ENCODE results near the gene FBXW12. TPM values are rescaled to one million over a fixed set of nuclear protein-coding genes. Genes with fewer than 3 reads are reported as not detected.

Gene FBXW12
- total RNA-seq, 2 experiments from 2014 or later: not detected

GRCh38 chr3:48405971-48406370, 34.0 kb downstream of the FBXW12 start:
- DNase-seq: no peak
- ChIA-PET POLR2A (no interaction called here), CTCF (interaction anchor here (12.4 kb wide), 1 partner anchor 29 kb away, joined by 261 read pairs; no protein-coding TSS in a partner anchor)
- no peaks in the 10 kb centered on the region for H3K36me3 Mint-ChIP-seq (ENCODE audit: low read depth)
- peaks cover under 1% of the 10 kb centered on the region for H3K4me1 Mint-ChIP-seq
- no peak overlapping the region for H3K4me3 Mint-ChIP-seq
- H3K27ac Mint-ChIP-seq: no peak overlapping the region
- H3K27me3 Mint-ChIP-seq: peaks cover under 1% of the 10 kb centered on the region
- no peaks in the 10 kb centered on the region for H3K9me3 Mint-ChIP-seq

- no peak for DNase-seq
- ChIA-PET CTCF (interaction anchor here (1.2 to 12.4 kb wide), 2 partner anchors 28 to 151 kb away, joined by 4 to 261 read pairs; no protein-coding TSS in a partner anchor), POLR2A (interaction anchor here (0.7 to 1.1 kb wide), 2 partner anchors 12 to 129 kb away, joined by 3 read pairs; no protein-coding TSS in a partner anchor)
- no peaks in the 10 kb centered on the region for H3K4me1 Mint-ChIP-seq
- no peaks in the 10 kb centered on the region for H3K27me3 Mint-ChIP-seq
- no peak overlapping the region for H3K4me3 Mint-ChIP-seq
- no peaks in the 10 kb centered on the region for H3K9me3 Mint-ChIP-seq
- no peak overlapping the region for H3K27ac Mint-ChIP-seq
- no peaks in the 10 kb centered on the region for H3K36me3 Mint-ChIP-seq (ENCODE audit: low read depth)
These were observed 34.7 kb downstream of the FBXW12 start for GRCh38 chr3:48406443-48407431.

- H3K27me3 Mint-ChIP-seq: no peaks in the 10 kb centered on the region
- no peaks in the 10 kb centered on the region for H3K4me1 Mint-ChIP-seq
- peak; percentile 14 for DNase-seq
- no peak overlapping the region for H3K4me3 Mint-ChIP-seq
- no peak overlapping the region for H3K27ac Mint-ChIP-seq
- H3K36me3 Mint-ChIP-seq (ENCODE audit: low read depth): no peaks in the 10 kb centered on the region
- CTCF ChIA-PET: interaction anchor here (0.8 to 12.4 kb wide), 5 partner anchors 8 to 159 kb away, joined by 3 to 261 read pairs (median 3); no protein-coding TSS in a partner anchor
- POLR2A ChIA-PET: interaction anchor here (0.7 to 1.3 kb wide), 3 partner anchors 8 to 130 kb away, joined by 3 to 4 read pairs (median 3); no protein-coding TSS in a partner anchor
- no peaks in the 10 kb centered on the region for H3K9me3 Mint-ChIP-seq
These were observed 35.6 kb downstream of the FBXW12 start for GRCh38 chr3:48407542-48408099.

- Mint-ChIP-seq H3K9me3 (no peaks in the 10 kb centered on the region), H3K4me1 (no peaks in the 10 kb centered on the region), H3K36me3 (ENCODE audit: low read depth) (no peaks in the 10 kb centered on the region), H3K4me3 (no peak overlapping the region), H3K27me3 (no peaks in the 10 kb centered on the region), H3K27ac (no peak overlapping the region)
- DNase-seq: no peak
- ChIA-PET POLR2A (interaction anchor here (1.3 kb wide), 1 partner anchor 9 kb away, joined by 4 read pairs; no protein-coding TSS in a partner anchor), CTCF (interaction anchor here (1.2 to 12.4 kb wide), 3 partner anchors 13 to 141 kb away, joined by 3 to 261 read pairs (median 4); no protein-coding TSS in a partner anchor)
These were observed 36.8 kb downstream of the FBXW12 start for GRCh38 chr3:48408823-48409281.

- no peaks in the 10 kb centered on the region for H3K9me3 Mint-ChIP-seq
- H3K36me3 Mint-ChIP-seq (ENCODE audit: low read depth): no peaks in the 10 kb centered on the region
- POLR2A ChIA-PET: no interaction called here
- DNase-seq: no peak
- CTCF ChIA-PET: interaction anchor here (1.2 to 12.4 kb wide), 2 partner anchors 26 to 140 kb away, joined by 4 to 261 read pairs; no protein-coding TSS in a partner anchor
- no peak overlapping the region for H3K4me3 Mint-ChIP-seq
- no peaks in the 10 kb centered on the region for H3K4me1 Mint-ChIP-seq
- H3K27ac Mint-ChIP-seq: no peak overlapping the region
- H3K27me3 Mint-ChIP-seq: no peaks in the 10 kb centered on the region
These were observed 37.5 kb downstream of the FBXW12 start for GRCh38 chr3:48409291-48410201.

GRCh38 chr3:48410205-48411040, 38.4 kb downstream of the FBXW12 start:
- H3K4me3 Mint-ChIP-seq: no peak overlapping the region
- CTCF ChIA-PET: interaction anchor here (3.2 to 12.4 kb wide), 2 partner anchors 10 to 25 kb away, joined by 14 to 261 read pairs; no protein-coding TSS in a partner anchor
- H3K27me3 Mint-ChIP-seq: no peaks in the 10 kb centered on the region
- no peaks in the 10 kb centered on the region for H3K9me3 Mint-ChIP-seq
- H3K4me1 Mint-ChIP-seq: no peaks in the 10 kb centered on the region
- no peak for DNase-seq
- no peaks in the 10 kb centered on the region for H3K36me3 Mint-ChIP-seq (ENCODE audit: low read depth)
- H3K27ac Mint-ChIP-seq: no peak overlapping the region
- POLR2A ChIA-PET: no interaction called here

GRCh38 chr3:48411041-48411588, 39.1 kb downstream of the FBXW12 start:
- Mint-ChIP-seq H3K27ac (no peak overlapping the region), H3K36me3 (ENCODE audit: low read depth) (no peaks in the 10 kb centered on the region), H3K9me3 (no peaks in the 10 kb centered on the region), H3K4me3 (no peak overlapping the region), H3K27me3 (no peaks in the 10 kb centered on the region), H3K4me1 (no peaks in the 10 kb centered on the region)
- ChIA-PET CTCF (interaction anchor here (0.6 to 3.2 kb wide), 2 partner anchors 10 to 598 kb away, joined by 3 to 14 read pairs; no protein-coding TSS in a partner anchor), POLR2A (no interaction called here)
- DNase-seq: no peak

GRCh38 chr3:48411606-48412374, 39.8 kb downstream of the FBXW12 start:
- ChIA-PET POLR2A (no interaction called here), CTCF (interaction anchor here (0.6 to 3.2 kb wide), 3 partner anchors 11 to 599 kb away, joined by 3 to 14 read pairs (median 6); no protein-coding TSS in a partner anchor)
- Mint-ChIP-seq H3K36me3 (ENCODE audit: low read depth) (no peaks in the 10 kb centered on the region), H3K4me1 (no peaks in the 10 kb centered on the region), H3K4me3 (no peak overlapping the region), H3K27me3 (no peaks in the 10 kb centered on the region), H3K9me3 (no peaks in the 10 kb centered on the region), H3K27ac (no peak overlapping the region)
- DNase-seq: no peak

- no peaks in the 10 kb centered on the region for H3K36me3 Mint-ChIP-seq (ENCODE audit: low read depth)
- H3K27me3 Mint-ChIP-seq: no peaks in the 10 kb centered on the region
- H3K4me1 Mint-ChIP-seq: no peaks in the 10 kb centered on the region
- no peaks in the 10 kb centered on the region for H3K9me3 Mint-ChIP-seq
- CTCF ChIA-PET: interaction anchor here (1.5 to 3.2 kb wide), 2 partner anchors 12 to 24 kb away, joined by 6 to 14 read pairs; no protein-coding TSS in a partner anchor
- H3K27ac Mint-ChIP-seq: no peak overlapping the region
- no peak for DNase-seq
- H3K4me3 Mint-ChIP-seq: no peak overlapping the region
- POLR2A ChIA-PET: no interaction called here
These were observed 40.5 kb downstream of the FBXW12 start for GRCh38 chr3:48412375-48413001.

GRCh38 chr3:48413086-48413485, 41.1 kb downstream of the FBXW12 start:
- Mint-ChIP-seq H3K4me1 (no peaks in the 10 kb centered on the region), H3K36me3 (ENCODE audit: low read depth) (no peaks in the 10 kb centered on the region), H3K9me3 (no peaks in the 10 kb centered on the region), H3K27ac (no peak overlapping the region), H3K27me3 (no peaks in the 10 kb centered on the region), H3K4me3 (no peak overlapping the region)
- ChIA-PET CTCF (interaction anchor here (1.5 to 3.2 kb wide), 2 partner anchors 12 to 23 kb away, joined by 6 to 14 read pairs; no protein-coding TSS in a partner anchor), POLR2A (no interaction called here)
- no peak for DNase-seq

All from activated CD4-positive, alpha-beta memory T cell treated with anti-CD3 and anti-CD28 coated beads, Interleukin-2, amount 10 ng/mL, durations not matched to agents 7 days and 5 days (primary cell).